Right atrium auricular region (tissue), 2 donors: ENCODE data around the gene MYH4. TPM values are rescaled to one million over a fixed set of nuclear protein-coding genes. Genes with fewer than 3 reads are reported as not detected.

ENCODE experiments used
- DNase-seq: peaks from one replicate; pipeline ENCODE4 v3.0.0-alpha.2; 2019; ENCODE audit warnings: low spot score
- H3K27ac ChIP-seq, 2 donors: fragments of 200-600 bp; sonication (generic); 1 replicate in 1 of 2; 2 replicates in 1 of 2; pipeline ENCODE4 v1.5.1; 2016 to 2019
- H3K27me3 ChIP-seq, 2 donors: fragments of 200-600 bp; sonication (generic); one replicate each; pipeline versions ENCODE4 v1.5.1 to v1.6.0; 2017 to 2019
- H3K36me3 ChIP-seq: fragments of 200-600 bp; sonication (generic); one replicate; pipeline ENCODE4 v1.5.1; 2016
- H3K4me1 ChIP-seq, 2 donors: fragments of 200-600 bp; sonication (generic); one replicate each; pipeline versions ENCODE4 v1.5.1 to v1.6.0; 2017 to 2019
- H3K4me3 ChIP-seq, 2 donors: fragments of 200-600 bp; sonication (generic); 1 replicate in 1 of 2; 2 replicates in 1 of 2; pipeline ENCODE4 v1.5.1; 2017 to 2019; ENCODE audit warnings: mild to moderate bottlenecking in 1 of 2, moderate library complexity in 1 of 2
- H3K9me3 ChIP-seq, 2 donors: fragments of 200-600 bp; sonication (generic); one replicate each; pipeline ENCODE4 v1.5.1; 2019
- CTCF ChIP-seq, 2 donors: fragments of 200-600 bp; sonication (generic); IDR thresholded peaks; one replicate each; pipeline ENCODE4 v1.5.1; 2019; ENCODE audit warnings: antibody characterized with exemption in 2 of 2
- total RNA-seq, 2 donors: library from RNA; depleted of rRNA; stranded (reverse); fragments of >200 nt; gene quantifications; one replicate each; pipeline ENCODE4 v1.1.0, GENCODE V29; 2016

The MYH4 gene
- total RNA-seq, 2 donors from 2014 or later = not detected

GRCh38 chr17:10447026-10447931, 22.1 kb downstream of the MYH4 start:
- no peak for TF ChIP-seq CTCF (IDR thresholded peaks at IDR 0.05)
- no peak for DNase-seq
- Histone ChIP-seq H3K9me3 (no peaks in the 10 kb centered on the region), H3K4me3 (no peak overlapping the region), H3K4me1 (no peaks in the 10 kb centered on the region), H3K36me3 (no peaks in the 10 kb centered on the region), H3K27me3 (no peaks in the 10 kb centered on the region), H3K27ac (no peak overlapping the region)

GRCh38 chr17:10439816-10440215, 29.5 kb downstream of the MYH4 start:
- Histone ChIP-seq H3K36me3 (no peaks in the 10 kb centered on the region), H3K4me3 (no peak overlapping the region), H3K27ac (no peak overlapping the region), H3K27me3 (no peaks in the 10 kb centered on the region), H3K9me3 (no peaks in the 10 kb centered on the region), H3K4me1 (no peaks in the 10 kb centered on the region)
- TF ChIP-seq CTCF (IDR thresholded peaks at IDR 0.05) = no peak
- no peak for DNase-seq

GRCh38 chr17:10435096-10435495, 34.3 kb downstream of the MYH4 start:
- no peak overlapping the region for H3K27ac ChIP-seq
- H3K9me3 ChIP-seq = peaks cover 0 to 13% of the 10 kb centered on the region in 2 donors
- no peak for DNase-seq
- no peaks in the 10 kb centered on the region for H3K36me3 ChIP-seq
- H3K27me3 ChIP-seq = no peaks in the 10 kb centered on the region
- no peaks in the 10 kb centered on the region for H3K4me1 ChIP-seq
- H3K4me3 ChIP-seq = no peak overlapping the region
- no peak for TF ChIP-seq CTCF (IDR thresholded peaks at IDR 0.05)

GRCh38 chr17:10429421-10430045, 39.8 kb downstream of the MYH4 start:
- Histone ChIP-seq H3K4me1 (no peaks in the 10 kb centered on the region), H3K9me3 (peaks cover 0 to 13% of the 10 kb centered on the region in 2 donors), H3K27ac (no peak overlapping the region), H3K27me3 (no peaks in the 10 kb centered on the region), H3K4me3 (no peak overlapping the region), H3K36me3 (no peaks in the 10 kb centered on the region)
- TF ChIP-seq CTCF (IDR thresholded peaks at IDR 0.05) = no peak
- no peak for DNase-seq

GRCh38 chr17:10428781-10429180, 40.6 kb downstream of the MYH4 start:
- TF ChIP-seq CTCF (IDR thresholded peaks at IDR 0.05) = no peak
- no peak for DNase-seq
- Histone ChIP-seq H3K27ac (no peak overlapping the region), H3K9me3 (peaks cover 0 to 13% of the 10 kb centered on the region in 2 donors), H3K27me3 (no peaks in the 10 kb centered on the region), H3K36me3 (no peaks in the 10 kb centered on the region), H3K4me1 (no peaks in the 10 kb centered on the region), H3K4me3 (no peak overlapping the region)
